WTC11 (cell line): ENCODE measurements around the gene PLXNA2. TPM values are rescaled to one million over a fixed set of nuclear protein-coding genes. Genes with fewer than 3 reads are reported as not detected.

Experiments used
- ATAC-seq: fragments of 200-7000 bp; cut with Tn5 transposase; 2 replicates; pipeline ENCODE4 v1.10.0; 2021; ENCODE audit warnings: mild to moderate bottlenecking, moderate library complexity
- CTCF ChIA-PET: fragments of 300-600 bp; sonication (Branson Sonifier 250); formaldehyde crosslinking; loops from one replicate; lab custom pipeline; 2021; ENCODE audit warnings: antibody characterized with exemption; lab: Charles Lee
- POLR2A ChIA-PET: fragments of 350-600 bp; sonication (Branson Sonifier 250); formaldehyde crosslinking; loops from one replicate; lab custom pipeline; 2021; ENCODE audit warnings: antibody characterized with exemption; lab: Charles Lee
- DNase-seq: peaks from one replicate; pipeline ENCODE4 v3.0.0; 2021; ENCODE audit warnings: low spot score
- H3K27ac Mint-ChIP-seq: 2 replicates; pipeline ENCODE4 v1.8.0; 2021; ENCODE audit warnings: mixed read lengths
- H3K27me3 Mint-ChIP-seq: 2 replicates; pipeline ENCODE4 v1.8.0; 2021; ENCODE audit warnings: low read depth, mild to moderate bottlenecking, moderate library complexity, mixed read lengths
- H3K36me3 Mint-ChIP-seq: 2 replicates; pipeline ENCODE4 v1.8.0; 2021; ENCODE audit warnings: mixed read lengths
- H3K4me1 Mint-ChIP-seq: 2 replicates; pipeline ENCODE4 v1.8.0; 2022; ENCODE audit warnings: mixed read lengths
- H3K4me3 Mint-ChIP-seq: 2 replicates; pipeline ENCODE4 v1.8.0; 2021; ENCODE audit warnings: mild to moderate bottlenecking, moderate library complexity, mixed read lengths
- H3K9me3 Mint-ChIP-seq: 2 replicates; pipeline ENCODE4 v1.8.0; 2021; ENCODE audit warnings: mixed read lengths
- CREM ChIP-seq: sonication (generic); formaldehyde crosslinking; IDR thresholded peaks from 2 replicates; pipeline ENCODE4 v1.8.1; 2022; ENCODE audit warnings: mild to moderate bottlenecking, missing genetic modification reagents, moderate library complexity
- ETV6 ChIP-seq: sonication (generic); formaldehyde crosslinking; IDR thresholded peaks from 2 replicates; pipeline ENCODE4 v1.8.1; 2022; ENCODE audit warnings: mild to moderate bottlenecking, missing genetic modification reagents
- GABPB1 ChIP-seq: sonication (generic); formaldehyde crosslinking; IDR thresholded peaks from 2 replicates; pipeline ENCODE4 v1.8.1; 2023; ENCODE audit warnings: mild to moderate bottlenecking, missing genetic modification reagents
- MYBL2 ChIP-seq: sonication (generic); formaldehyde crosslinking; IDR thresholded peaks from 2 replicates; pipeline ENCODE4 v1.8.1; 2023; ENCODE audit warnings: mild to moderate bottlenecking, moderate library complexity, missing genetic modification reagents
- NFE2L1 ChIP-seq: sonication (generic); formaldehyde crosslinking; IDR thresholded peaks from 2 replicates; pipeline ENCODE4 v1.8.1; 2023; ENCODE audit warnings: missing genetic modification reagents
- NR3C1 ChIP-seq: sonication (generic); formaldehyde crosslinking; conservative IDR thresholded peaks from 2 replicates; pipeline ENCODE4 v1.8.1; 2023; ENCODE audit warnings: low read depth, mild to moderate bottlenecking, missing genetic modification reagents
- RORB ChIP-seq: fragments of 250-450 bp; sonication (Bioruptor Pico); IDR thresholded peaks from 2 replicates; pipeline ENCODE4 v1.9.0; 2021; ENCODE audit warnings: mild to moderate bottlenecking
- SOX15 ChIP-seq: fragments of 250-450 bp; sonication (Bioruptor Pico); IDR thresholded peaks from 2 replicates; pipeline ENCODE4 v1.9.0; 2021; ENCODE audit warnings: mild to moderate bottlenecking
- TEAD4 ChIP-seq: sonication (generic); formaldehyde crosslinking; IDR thresholded peaks from 2 replicates; pipeline ENCODE4 v1.8.0; 2022; ENCODE audit warnings: mild to moderate bottlenecking, missing genetic modification reagents
- ZNF232 ChIP-seq: sonication (generic); formaldehyde crosslinking; IDR thresholded peaks from 2 replicates; pipeline ENCODE4 v1.8.0; 2022; ENCODE audit warnings: mild to moderate bottlenecking, missing genetic modification reagents
- ZNF396 ChIP-seq: fragments of 250-450 bp; sonication (Bioruptor Pico); IDR thresholded peaks from 2 replicates; pipeline ENCODE4 v1.8.0; 2021; ENCODE audit warnings: mild to moderate bottlenecking, moderate library complexity, borderline replicate concordance
- total RNA-seq: library from RNA; stranded (reverse); gene quantifications from 3 replicates; pipeline ENCODE4 v1.2.3, GENCODE V29; 2021
- TF ChIP-seq, protein P1 (sequence below): fragments of 250-450 bp; sonication (Bioruptor Pico); IDR thresholded peaks from 2 replicates; pipeline ENCODE4 v1.9.0; 2021; ENCODE audit warnings: mild to moderate bottlenecking, borderline replicate concordance
- TF ChIP-seq, protein P2 (sequence below): sonication (generic); formaldehyde crosslinking; IDR thresholded peaks from 2 replicates; pipeline ENCODE4 v1.8.1; 2022; ENCODE audit warnings: mild to moderate bottlenecking, moderate library complexity, missing genetic modification reagents
- TF ChIP-seq, protein P3 (sequence below): fragments of 250-450 bp; sonication (Bioruptor Pico); conservative IDR thresholded peaks from 2 replicates; pipeline ENCODE4 v1.9.0; 2021; ENCODE audit warnings: mild to moderate bottlenecking
- TF ChIP-seq, protein P4 (sequence below): sonication (generic); formaldehyde crosslinking; IDR thresholded peaks from 2 replicates; pipeline ENCODE4 v1.8.1; 2022; ENCODE audit warnings: mild to moderate bottlenecking, missing genetic modification reagents, moderate library complexity, borderline replicate concordance
- TF ChIP-seq, protein P5 (sequence below): sonication (generic); formaldehyde crosslinking; IDR thresholded peaks from 2 replicates; pipeline ENCODE4 v1.8.0; 2022; ENCODE audit warnings: mild to moderate bottlenecking, missing genetic modification reagents
- TF ChIP-seq, protein P6 (sequence below): sonication (generic); formaldehyde crosslinking; conservative IDR thresholded peaks from 2 replicates; pipeline ENCODE4 v1.8.1; 2023; ENCODE audit warnings: mild to moderate bottlenecking, low read depth, missing genetic modification reagents, moderate library complexity
- TF ChIP-seq, protein P7 (sequence below): fragments of 250-450 bp; sonication (Bioruptor Pico); IDR thresholded peaks from 2 replicates; pipeline ENCODE4 v1.9.0; 2021; ENCODE audit warnings: mild to moderate bottlenecking

The PLXNA2 gene
- total RNA-seq, 1 experiment from 2014 or later = 4.2 TPM

DNA sequence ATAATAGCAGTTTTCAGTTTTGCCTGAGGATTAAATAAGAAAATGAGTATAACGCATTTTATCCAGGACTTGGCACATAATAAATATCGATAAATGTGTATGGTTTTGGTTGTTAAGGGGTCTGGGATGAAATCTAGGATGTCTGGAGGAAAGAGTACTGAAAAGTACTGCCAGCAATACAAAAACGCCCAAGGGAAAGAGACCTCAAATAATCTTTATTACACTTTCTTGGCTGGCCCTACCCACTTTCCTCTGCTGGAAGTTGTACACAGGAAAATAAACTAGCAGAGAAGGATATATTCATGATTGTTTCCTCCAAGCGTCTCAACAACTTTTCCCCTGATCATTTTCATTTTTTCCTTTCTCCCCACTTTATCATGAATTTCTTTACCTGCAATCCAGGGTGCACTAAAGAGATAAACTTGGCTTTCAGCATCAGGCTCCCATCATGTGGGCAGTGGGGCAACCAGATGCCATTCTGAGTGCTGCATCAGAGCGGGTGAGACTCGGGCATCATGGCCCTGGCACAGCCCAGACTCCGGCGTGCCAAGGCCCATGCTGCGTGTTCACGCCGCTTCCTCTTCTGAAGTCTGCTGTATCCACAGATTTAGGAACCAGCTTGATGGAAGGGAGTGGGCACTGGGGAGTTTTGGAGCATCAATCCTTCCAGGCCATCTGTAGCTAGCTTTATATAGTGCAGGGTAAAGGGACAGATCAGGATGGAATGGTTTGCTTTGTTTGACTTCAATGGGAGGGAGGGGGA, 35.8 kb upstream of the PLXNA2 start (continued):
- TF ChIP-seq, protein P1, sequence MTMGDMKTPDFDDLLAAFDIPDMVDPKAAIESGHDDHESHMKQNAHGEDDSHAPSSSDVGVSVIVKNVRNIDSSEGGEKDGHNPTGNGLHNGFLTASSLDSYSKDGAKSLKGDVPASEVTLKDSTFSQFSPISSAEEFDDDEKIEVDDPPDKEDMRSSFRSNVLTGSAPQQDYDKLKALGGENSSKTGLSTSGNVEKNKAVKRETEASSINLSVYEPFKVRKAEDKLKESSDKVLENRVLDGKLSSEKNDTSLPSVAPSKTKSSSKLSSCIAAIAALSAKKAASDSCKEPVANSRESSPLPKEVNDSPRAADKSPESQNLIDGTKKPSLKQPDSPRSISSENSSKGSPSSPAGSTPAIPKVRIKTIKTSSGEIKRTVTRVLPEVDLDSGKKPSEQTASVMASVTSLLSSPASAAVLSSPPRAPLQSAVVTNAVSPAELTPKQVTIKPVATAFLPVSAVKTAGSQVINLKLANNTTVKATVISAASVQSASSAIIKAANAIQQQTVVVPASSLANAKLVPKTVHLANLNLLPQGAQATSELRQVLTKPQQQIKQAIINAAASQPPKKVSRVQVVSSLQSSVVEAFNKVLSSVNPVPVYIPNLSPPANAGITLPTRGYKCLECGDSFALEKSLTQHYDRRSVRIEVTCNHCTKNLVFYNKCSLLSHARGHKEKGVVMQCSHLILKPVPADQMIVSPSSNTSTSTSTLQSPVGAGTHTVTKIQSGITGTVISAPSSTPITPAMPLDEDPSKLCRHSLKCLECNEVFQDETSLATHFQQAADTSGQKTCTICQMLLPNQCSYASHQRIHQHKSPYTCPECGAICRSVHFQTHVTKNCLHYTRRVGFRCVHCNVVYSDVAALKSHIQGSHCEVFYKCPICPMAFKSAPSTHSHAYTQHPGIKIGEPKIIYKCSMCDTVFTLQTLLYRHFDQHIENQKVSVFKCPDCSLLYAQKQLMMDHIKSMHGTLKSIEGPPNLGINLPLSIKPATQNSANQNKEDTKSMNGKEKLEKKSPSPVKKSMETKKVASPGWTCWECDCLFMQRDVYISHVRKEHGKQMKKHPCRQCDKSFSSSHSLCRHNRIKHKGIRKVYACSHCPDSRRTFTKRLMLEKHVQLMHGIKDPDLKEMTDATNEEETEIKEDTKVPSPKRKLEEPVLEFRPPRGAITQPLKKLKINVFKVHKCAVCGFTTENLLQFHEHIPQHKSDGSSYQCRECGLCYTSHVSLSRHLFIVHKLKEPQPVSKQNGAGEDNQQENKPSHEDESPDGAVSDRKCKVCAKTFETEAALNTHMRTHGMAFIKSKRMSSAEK = no peak
- no peak for TF ChIP-seq ZNF232 (CRISPR knock-in tag)
- no peak for TF ChIP-seq MYBL2 (CRISPR knock-in tag)
- TF ChIP-seq, protein P2, sequence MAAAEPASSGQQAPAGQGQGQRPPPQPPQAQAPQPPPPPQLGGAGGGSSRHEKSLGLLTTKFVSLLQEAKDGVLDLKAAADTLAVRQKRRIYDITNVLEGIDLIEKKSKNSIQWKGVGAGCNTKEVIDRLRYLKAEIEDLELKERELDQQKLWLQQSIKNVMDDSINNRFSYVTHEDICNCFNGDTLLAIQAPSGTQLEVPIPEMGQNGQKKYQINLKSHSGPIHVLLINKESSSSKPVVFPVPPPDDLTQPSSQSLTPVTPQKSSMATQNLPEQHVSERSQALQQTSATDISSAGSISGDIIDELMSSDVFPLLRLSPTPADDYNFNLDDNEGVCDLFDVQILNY = no peak

DNA sequence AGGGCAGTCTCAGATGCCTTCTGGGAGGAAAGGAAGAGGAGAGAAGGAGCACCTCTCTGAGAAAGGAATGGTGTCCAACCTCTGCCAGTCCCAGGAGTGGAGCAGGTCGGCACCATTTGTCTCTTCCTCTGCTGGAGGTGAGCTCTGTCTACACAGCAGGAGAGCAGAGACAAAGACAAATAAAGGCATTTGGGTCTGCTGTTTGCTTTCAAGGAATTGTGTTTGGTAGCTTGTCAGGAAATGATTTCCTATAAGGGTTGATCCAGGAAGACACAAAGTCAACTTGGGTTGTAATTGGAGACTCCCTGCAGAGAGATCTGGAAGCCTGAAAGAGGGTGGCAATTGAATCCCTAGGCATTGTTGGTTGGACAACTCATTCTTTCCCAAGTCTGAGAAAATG, 34.5 kb upstream of the PLXNA2 start:
- POLR2A ChIA-PET = no interaction called here
- Mint-ChIP-seq H3K4me3 (no peak overlapping the region), H3K36me3 (no peaks in the 10 kb centered on the region), H3K4me1 (peaks cover 27% of the 10 kb centered on the region), H3K9me3 (no peaks in the 10 kb centered on the region), H3K27ac (no peak overlapping the region), H3K27me3 (peaks cover 24% of the 10 kb centered on the region)
- TF ChIP-seq NFE2L1 (CRISPR knock-in tag) (no peak), ETV6 (CRISPR knock-in tag) (no peak), TEAD4 (CRISPR knock-in tag) (no peak), RORB (no peak), NR3C1 (no peak)
- CTCF ChIA-PET = no interaction called here
- DNase-seq (no peak), ATAC-seq (no peak)

DNA sequence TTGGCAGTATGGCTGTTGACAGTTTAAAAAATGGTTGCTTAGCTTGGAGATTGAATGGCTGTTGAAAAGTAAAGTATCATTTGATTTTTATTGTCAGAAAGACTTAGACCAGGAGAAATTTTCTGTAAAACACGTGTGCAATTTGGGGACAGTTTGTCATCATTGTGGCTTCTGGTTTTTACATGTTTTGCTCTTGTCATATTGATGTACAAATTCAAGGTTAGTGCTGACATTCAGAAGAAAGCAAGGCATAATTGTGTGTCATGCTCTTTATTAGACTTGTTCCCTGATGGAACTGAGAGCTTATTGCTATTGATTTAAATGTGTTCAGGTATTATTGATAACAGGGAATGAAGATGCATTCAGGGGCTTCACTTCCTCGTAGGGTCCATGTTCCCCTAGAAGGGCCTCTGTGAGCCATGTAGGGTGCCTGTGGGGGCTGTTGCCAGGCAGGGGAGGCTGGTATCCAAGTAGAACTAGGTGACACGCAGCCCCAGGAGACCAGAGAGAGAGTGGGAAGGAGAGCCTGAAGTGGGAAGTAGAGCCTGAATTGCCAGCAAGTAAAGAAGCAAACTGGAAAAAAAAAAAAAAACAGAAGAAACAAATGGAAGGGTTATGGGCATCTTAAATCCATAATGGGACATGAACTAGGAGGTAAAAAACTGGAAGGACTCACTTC, 32.7 kb upstream of the PLXNA2 start:
- H3K27me3 Mint-ChIP-seq = peaks cover 20% of the 10 kb centered on the region
- H3K36me3 Mint-ChIP-seq = no peaks in the 10 kb centered on the region
- DNase-seq (no peak), ATAC-seq (no peak)
- ChIA-PET POLR2A (interaction anchor here (0.6 kb wide), 1 partner anchor 1162 kb away, joined by 7 read pairs; no protein-coding TSS in a partner anchor), CTCF (no interaction called here)
- H3K4me1 Mint-ChIP-seq = peaks cover 40% of the 10 kb centered on the region
- no peaks in the 10 kb centered on the region for H3K9me3 Mint-ChIP-seq
- no peak overlapping the region for H3K4me3 Mint-ChIP-seq
- H3K27ac Mint-ChIP-seq = no peak overlapping the region
- TF ChIP-seq RORB (no peak), SOX15 (CRISPR knock-in tag) (no peak), ZNF396 (no peak), GABPB1 (CRISPR knock-in tag) (no peak), CREM (CRISPR knock-in tag) (no peak)
- TF ChIP-seq, protein P3, sequence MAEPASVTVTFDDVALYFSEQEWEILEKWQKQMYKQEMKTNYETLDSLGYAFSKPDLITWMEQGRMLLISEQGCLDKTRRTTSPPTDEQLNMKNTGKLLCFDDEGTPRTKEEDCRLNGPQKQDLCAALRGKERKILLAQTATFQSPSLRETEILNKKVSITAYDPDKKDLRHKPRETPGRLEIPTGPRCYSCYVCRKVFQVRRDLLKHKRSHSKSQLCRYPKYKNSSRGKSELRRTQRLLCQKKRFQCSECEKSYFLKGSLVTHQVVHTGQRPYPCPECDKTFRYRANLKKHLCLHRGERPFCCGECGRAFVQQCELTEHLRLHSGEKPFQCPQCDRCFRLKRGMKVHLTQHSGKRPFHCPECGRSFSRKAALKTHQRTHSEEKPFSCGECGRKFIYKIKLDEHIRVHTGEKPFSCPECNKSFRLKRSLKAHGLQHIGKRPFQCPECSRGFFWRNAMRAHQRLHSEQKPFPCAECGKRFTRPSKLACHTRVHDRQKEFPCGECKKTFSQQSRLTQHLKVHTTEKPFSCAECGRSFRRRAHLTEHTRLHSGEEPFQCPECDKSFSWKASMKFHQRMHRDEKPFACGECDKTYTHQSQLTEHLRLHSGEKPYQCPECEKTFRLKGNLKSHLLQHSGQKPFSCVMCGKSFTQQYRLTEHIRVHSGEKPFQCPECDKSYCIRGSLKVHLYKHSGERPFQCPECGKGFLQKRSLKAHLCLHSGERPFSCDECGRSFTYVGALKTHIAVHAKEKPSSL (CRISPR knock-in tag) = no peak
- TF ChIP-seq, protein P4, sequence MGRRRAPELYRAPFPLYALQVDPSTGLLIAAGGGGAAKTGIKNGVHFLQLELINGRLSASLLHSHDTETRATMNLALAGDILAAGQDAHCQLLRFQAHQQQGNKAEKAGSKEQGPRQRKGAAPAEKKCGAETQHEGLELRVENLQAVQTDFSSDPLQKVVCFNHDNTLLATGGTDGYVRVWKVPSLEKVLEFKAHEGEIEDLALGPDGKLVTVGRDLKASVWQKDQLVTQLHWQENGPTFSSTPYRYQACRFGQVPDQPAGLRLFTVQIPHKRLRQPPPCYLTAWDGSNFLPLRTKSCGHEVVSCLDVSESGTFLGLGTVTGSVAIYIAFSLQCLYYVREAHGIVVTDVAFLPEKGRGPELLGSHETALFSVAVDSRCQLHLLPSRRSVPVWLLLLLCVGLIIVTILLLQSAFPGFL (CRISPR knock-in tag) = no peak
- TF ChIP-seq, protein P5, sequence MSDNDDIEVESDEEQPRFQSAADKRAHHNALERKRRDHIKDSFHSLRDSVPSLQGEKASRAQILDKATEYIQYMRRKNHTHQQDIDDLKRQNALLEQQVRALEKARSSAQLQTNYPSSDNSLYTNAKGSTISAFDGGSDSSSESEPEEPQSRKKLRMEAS = no peak
- TF ChIP-seq, protein P6, sequence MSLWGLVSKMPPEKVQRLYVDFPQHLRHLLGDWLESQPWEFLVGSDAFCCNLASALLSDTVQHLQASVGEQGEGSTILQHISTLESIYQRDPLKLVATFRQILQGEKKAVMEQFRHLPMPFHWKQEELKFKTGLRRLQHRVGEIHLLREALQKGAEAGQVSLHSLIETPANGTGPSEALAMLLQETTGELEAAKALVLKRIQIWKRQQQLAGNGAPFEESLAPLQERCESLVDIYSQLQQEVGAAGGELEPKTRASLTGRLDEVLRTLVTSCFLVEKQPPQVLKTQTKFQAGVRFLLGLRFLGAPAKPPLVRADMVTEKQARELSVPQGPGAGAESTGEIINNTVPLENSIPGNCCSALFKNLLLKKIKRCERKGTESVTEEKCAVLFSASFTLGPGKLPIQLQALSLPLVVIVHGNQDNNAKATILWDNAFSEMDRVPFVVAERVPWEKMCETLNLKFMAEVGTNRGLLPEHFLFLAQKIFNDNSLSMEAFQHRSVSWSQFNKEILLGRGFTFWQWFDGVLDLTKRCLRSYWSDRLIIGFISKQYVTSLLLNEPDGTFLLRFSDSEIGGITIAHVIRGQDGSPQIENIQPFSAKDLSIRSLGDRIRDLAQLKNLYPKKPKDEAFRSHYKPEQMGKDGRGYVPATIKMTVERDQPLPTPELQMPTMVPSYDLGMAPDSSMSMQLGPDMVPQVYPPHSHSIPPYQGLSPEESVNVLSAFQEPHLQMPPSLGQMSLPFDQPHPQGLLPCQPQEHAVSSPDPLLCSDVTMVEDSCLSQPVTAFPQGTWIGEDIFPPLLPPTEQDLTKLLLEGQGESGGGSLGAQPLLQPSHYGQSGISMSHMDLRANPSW (CRISPR knock-in tag) = no peak
- TF ChIP-seq, protein P7, sequence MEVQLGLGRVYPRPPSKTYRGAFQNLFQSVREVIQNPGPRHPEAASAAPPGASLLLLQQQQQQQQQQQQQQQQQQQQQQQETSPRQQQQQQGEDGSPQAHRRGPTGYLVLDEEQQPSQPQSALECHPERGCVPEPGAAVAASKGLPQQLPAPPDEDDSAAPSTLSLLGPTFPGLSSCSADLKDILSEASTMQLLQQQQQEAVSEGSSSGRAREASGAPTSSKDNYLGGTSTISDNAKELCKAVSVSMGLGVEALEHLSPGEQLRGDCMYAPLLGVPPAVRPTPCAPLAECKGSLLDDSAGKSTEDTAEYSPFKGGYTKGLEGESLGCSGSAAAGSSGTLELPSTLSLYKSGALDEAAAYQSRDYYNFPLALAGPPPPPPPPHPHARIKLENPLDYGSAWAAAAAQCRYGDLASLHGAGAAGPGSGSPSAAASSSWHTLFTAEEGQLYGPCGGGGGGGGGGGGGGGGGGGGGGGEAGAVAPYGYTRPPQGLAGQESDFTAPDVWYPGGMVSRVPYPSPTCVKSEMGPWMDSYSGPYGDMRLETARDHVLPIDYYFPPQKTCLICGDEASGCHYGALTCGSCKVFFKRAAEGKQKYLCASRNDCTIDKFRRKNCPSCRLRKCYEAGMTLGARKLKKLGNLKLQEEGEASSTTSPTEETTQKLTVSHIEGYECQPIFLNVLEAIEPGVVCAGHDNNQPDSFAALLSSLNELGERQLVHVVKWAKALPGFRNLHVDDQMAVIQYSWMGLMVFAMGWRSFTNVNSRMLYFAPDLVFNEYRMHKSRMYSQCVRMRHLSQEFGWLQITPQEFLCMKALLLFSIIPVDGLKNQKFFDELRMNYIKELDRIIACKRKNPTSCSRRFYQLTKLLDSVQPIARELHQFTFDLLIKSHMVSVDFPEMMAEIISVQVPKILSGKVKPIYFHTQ (CRISPR knock-in tag) = no peak
